GM21528 (cell line): Measurements from ENCODE around the gene SLC25A34.

Experiments used
- ATAC-seq: cut with Tn5 transposase; IDR thresholded peaks from one replicate; pipeline ENCODE4 v1.9.1; 2021; ENCODE audit warnings: mild to moderate bottlenecking, moderate library complexity; ENCODE audit not compliant: unreplicated experiment, low FRiP score

Gene SLC25A34

GRCh38 chr1:15731735-15732685, 4.0 kb upstream of the SLC25A34 start:
- no peak for ATAC-seq

GRCh38 chr1:15732686-15733081, 3.4 kb upstream of the SLC25A34 start:
- ATAC-seq = no peak

GRCh38 chr1:15733218-15733725, 2.8 kb upstream of the SLC25A34 start:
- ATAC-seq = no peak

GRCh38 chr1:15733726-15734226, 2.3 kb upstream of the SLC25A34 start:
- no peak for ATAC-seq

- no peak for ATAC-seq
These were observed 1.8 kb upstream of the SLC25A34 start for GRCh38 chr1:15734296-15734695.

GRCh38 chr1:15734901-15735300, 1.2 kb upstream of the SLC25A34 start:
- ATAC-seq = no peak

- no peak for ATAC-seq
These were observed 587 bp upstream of the SLC25A34 start for GRCh38 chr1:15735304-15736037.

- ATAC-seq = no peak
These were observed 819 bp downstream of the SLC25A34 start for GRCh38 chr1:15736892-15737261.

- no peak for ATAC-seq
These were observed 1.6 kb downstream of the SLC25A34 start for GRCh38 chr1:15737324-15738319.

GRCh38 chr1:15738416-15739113, 2.5 kb downstream of the SLC25A34 start:
- no peak for ATAC-seq

GRCh38 chr1:15739259-15739658, 3.2 kb downstream of the SLC25A34 start:
- ATAC-seq = no peak

- no peak for ATAC-seq
These were observed 3.7 kb downstream of the SLC25A34 start for GRCh38 chr1:15739745-15740144.

GRCh38 chr1:15740924-15741850, 5.1 kb downstream of the SLC25A34 start:
- ATAC-seq = peak; percentile 68

GRCh38 chr1:15742339-15742801, 6.3 kb downstream of the SLC25A34 start, which contains the start of gene TMEM82:
Gene TMEM82 (plus strand): TSS chr1:15742499. CDS start chr1:15742560, 61 bp downstream.
- no peak for ATAC-seq

- no peak for ATAC-seq
These were observed 8.1 kb downstream of the SLC25A34 start for GRCh38 chr1:15744122-15744679.

GRCh38 chr1:15747378-15747777, 11.3 kb downstream of the SLC25A34 start:
- no peak for ATAC-seq

- no peak for ATAC-seq
These were observed 12.2 kb downstream of the SLC25A34 start for GRCh38 chr1:15748264-15748663.
